Esophagus squamous epithelium (tissue), 5 donors: ENCODE results near the gene PDHB. TPM values are rescaled to one million over a fixed set of nuclear protein-coding genes. Genes with fewer than 3 reads are reported as not detected.

Experiments used
- DNase-seq: peaks from one replicate; lab custom pipeline; 2025; lab: John Stamatoyannopoulos, UW
- H3K27ac ChIP-seq, 4 donors: fragments of 200-600 bp; sonication (generic); one replicate each; pipeline ENCODE4 v1.5.1; 2016 to 2019; ENCODE audit warnings: mild to moderate bottlenecking in 1 of 4
- H3K27me3 ChIP-seq, 4 donors: fragments of 200-600 bp; sonication (generic); 1 replicate in 3 of 4; 2 replicates in 1 of 4; pipeline versions ENCODE4 v1.5.1 to v1.6.0; 2017 to 2021; ENCODE audit warnings: antibody characterized with exemption in 1 of 4
- H3K36me3 ChIP-seq, 3 donors: fragments of 200-600 bp; sonication (generic); one replicate each; pipeline ENCODE4 v1.5.1; 2016 to 2019
- H3K4me1 ChIP-seq, 3 donors: fragments of 200-600 bp; sonication (generic); one replicate each; pipeline ENCODE4 v1.5.1; 2017 to 2019
- H3K4me3 ChIP-seq, 4 donors: fragments of 200-600 bp; sonication (generic); 1 replicate in 3 of 4; 2 replicates in 1 of 4; pipeline ENCODE4 v1.5.1; 2016 to 2019; ENCODE audit warnings: mild to moderate bottlenecking in 2 of 4, moderate library complexity in 1 of 4
- H3K9me3 ChIP-seq, 3 donors: fragments of 200-600 bp; sonication (generic); one replicate each; pipeline ENCODE4 v1.5.1; 2016 to 2019
- CTCF ChIP-seq, 6 experiments: fragments of 450-650 bp in 4 of 6; fragments of 200-600 bp in 2 of 6; sonication (generic) in 2 of 6; IDR thresholded peaks; one replicate each; pipeline ENCODE4 v1.5.1; 2016 to 2019; ENCODE audit warnings: antibody characterized with exemption in 6 of 6, mild to moderate bottlenecking in 4 of 6, moderate library complexity in 4 of 6
- POLR2A ChIP-seq, 4 donors: fragments of 450-650 bp; IDR thresholded peaks; one replicate each; pipeline ENCODE4 v1.6.1; 2017; ENCODE audit warnings: antibody characterized with exemption in 4 of 4, mild to moderate bottlenecking in 4 of 4, moderate library complexity in 3 of 4
- WGBS, 2 donors: methylation state at CpG; one replicate each; pipeline ENCODE4 v1.1.5; 2018; 5-methylcytosine and 5-hydroxymethylcytosine counted together
- intact Hi-C: fragments of 100-400 bp; cut with DNase I; formaldehyde crosslinking; loops from one replicate; pipeline ENCODE4 v1.15.0; 2022
- total RNA-seq, 4 donors: library from RNA; depleted of rRNA; stranded (reverse); fragments of >200 nt; gene quantifications; one replicate each; pipeline ENCODE4 v1.1.0, GENCODE V29; 2016
- donor health status: DM: yes; HTN: yes; CAD: no.

Gene PDHB
- total RNA-seq, 4 donors from 2014 or later, result 52.6 to 104 (median 83.0) TPM

GRCh38 chr3:58409663-58410062 lies 24.0 kb downstream of the PDHB start:
- DNase-seq, result no peak
- intact Hi-C loops, result loop anchor here (5.0 kb wide), 1 partner anchor 87 kb away; no protein-coding TSS in a partner anchor
- Histone ChIP-seq H3K4me1 (peaks cover 0 to 5% (median 0%) of the 10 kb centered on the region in 3 donors), H3K4me3 (no peak overlapping the region), H3K36me3 (peaks cover 3 to 75% (median 9%) of the 10 kb centered on the region in 3 donors), H3K9me3 (no peaks in the 10 kb centered on the region), H3K27me3 (no peaks in the 10 kb centered on the region), H3K27ac (no peak overlapping the region)
- 70 to 81% methylated on average over 3 of the region's 3 CpGs for WGBS, 2 donors
- TF ChIP-seq CTCF (IDR thresholded peaks at IDR 0.05), result no peak
- no peak for TF ChIP-seq POLR2A (IDR thresholded peaks at IDR 0.05)

DNA sequence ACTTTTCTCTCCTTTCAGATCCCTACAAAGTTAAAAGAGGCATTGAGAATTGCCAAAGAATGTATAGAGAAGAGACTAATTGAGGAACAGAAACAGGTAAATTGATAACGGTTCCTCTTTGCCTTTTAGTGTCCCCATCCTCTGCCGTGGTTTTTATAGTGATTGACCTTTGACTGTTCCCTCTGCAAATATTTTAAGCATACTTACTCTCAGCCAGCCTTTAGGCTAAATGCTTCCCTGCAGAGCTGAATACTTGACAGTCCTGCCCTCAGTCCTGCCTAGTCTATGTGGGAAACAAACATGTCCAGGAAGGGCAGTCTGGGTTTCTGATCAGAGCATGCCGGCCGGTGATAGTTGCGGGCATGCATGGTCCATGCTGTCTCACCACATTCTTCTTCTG lies 24.7 kb downstream of the PDHB start:
- Histone ChIP-seq H3K9me3 (no peaks in the 10 kb centered on the region), H3K36me3 (peaks cover 3 to 82% (median 9%) of the 10 kb centered on the region in 3 donors), H3K4me1 (no peaks in the 10 kb centered on the region), H3K27ac (no peak overlapping the region), H3K27me3 (no peaks in the 10 kb centered on the region), H3K4me3 (no peak overlapping the region)
- DNase-seq, result no peak
- 80 to 81% methylated on average over 4 to 5 of the region's 5 CpGs for WGBS, 2 donors
- TF ChIP-seq POLR2A (IDR thresholded peaks at IDR 0.05) (no peak), CTCF (IDR thresholded peaks at IDR 0.05) (no peak)
- intact Hi-C loops, result no loop called here

- peaks cover 0 to 90% (median 6%) of the 10 kb centered on the region in 3 donors for H3K36me3 ChIP-seq
- 65 to 72% methylated on average over 4 of the region's 4 CpGs for WGBS, 2 donors
- H3K27me3 ChIP-seq, result no peaks in the 10 kb centered on the region
- TF ChIP-seq POLR2A (IDR thresholded peaks at IDR 0.05) (no peak), CTCF (IDR thresholded peaks at IDR 0.05) (no peak)
- no peak overlapping the region for H3K27ac ChIP-seq
- no peaks in the 10 kb centered on the region for H3K9me3 ChIP-seq
- intact Hi-C loops, result no loop called here
- no peaks in the 10 kb centered on the region for H3K4me1 ChIP-seq
- DNase-seq, result no peak
- no peak overlapping the region for H3K4me3 ChIP-seq
These were observed 29.2 kb downstream of the PDHB start for GRCh38 chr3:58404396-58404795.

GRCh38 chr3:58403513-58404109 lies 30.0 kb downstream of the PDHB start:
- no peaks in the 10 kb centered on the region for H3K27me3 ChIP-seq
- H3K27ac ChIP-seq, result no peak overlapping the region
- peaks cover 2 to 90% (median 8%) of the 10 kb centered on the region in 3 donors for H3K36me3 ChIP-seq
- no peaks in the 10 kb centered on the region for H3K9me3 ChIP-seq
- WGBS, 2 donors, result 84 to 87% methylated on average over 6 of the region's 6 CpGs
- no peak overlapping the region for H3K4me3 ChIP-seq
- no peak for DNase-seq
- intact Hi-C loops, result no loop called here
- H3K4me1 ChIP-seq, result no peaks in the 10 kb centered on the region
- no peak for TF ChIP-seq CTCF (IDR thresholded peaks at IDR 0.05)
- TF ChIP-seq POLR2A (IDR thresholded peaks at IDR 0.05), result no peak

DNA sequence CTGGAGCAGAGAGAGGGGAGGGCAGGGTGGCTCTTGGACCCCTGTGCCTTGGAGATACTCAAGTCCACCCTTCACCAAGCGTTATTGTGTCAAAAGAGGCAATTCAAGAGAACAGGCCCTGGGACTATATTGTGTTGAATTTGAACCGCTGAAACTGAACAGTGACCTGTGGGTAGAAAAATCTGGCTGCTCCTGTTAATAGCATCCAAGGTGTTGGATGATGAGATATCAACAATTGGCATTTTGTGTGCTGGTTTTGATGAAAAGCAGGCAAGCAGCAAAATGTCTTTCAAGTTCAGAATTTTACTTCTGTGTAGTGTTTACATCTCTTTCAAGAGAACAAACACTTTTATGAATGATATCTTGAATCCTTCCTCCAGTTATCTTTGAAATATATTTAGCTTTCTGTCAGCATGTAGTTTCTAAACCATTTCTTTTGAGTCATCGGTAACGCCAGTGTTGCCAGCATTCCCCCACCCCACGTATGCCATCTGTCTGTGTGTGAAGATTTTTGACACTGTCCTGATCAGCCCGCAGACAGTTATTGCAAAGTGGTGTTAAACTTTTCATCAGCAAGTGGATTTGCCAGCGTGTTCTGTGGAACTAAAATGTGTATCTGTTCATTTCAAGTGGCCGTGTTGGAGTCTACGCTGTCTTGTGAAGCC lies 34.8 kb downstream of the PDHB start:
- Histone ChIP-seq H3K4me3 (no peak overlapping the region), H3K36me3 (peaks cover 9 to 99% (median 25%) of the 10 kb centered on the region in 3 donors)

More for the DNA sequence above, 34.8 kb downstream of the PDHB start:
- no peaks in the 10 kb centered on the region for H3K9me3 ChIP-seq
- peaks cover 0 to 7% (median 0%) of the 10 kb centered on the region in 3 donors for H3K4me1 ChIP-seq
- intact Hi-C loops, result no loop called here
- no peaks in the 10 kb centered on the region for H3K27me3 ChIP-seq
- no peak overlapping the region for H3K27ac ChIP-seq
- DNase-seq, result no peak
- WGBS, 2 donors, result 85 to 95% methylated on average over 9 of the region's 9 CpGs
- TF ChIP-seq POLR2A (IDR thresholded peaks at IDR 0.05) (no peak), CTCF (IDR thresholded peaks at IDR 0.05) (no peak)
